A549 treated with CpdA at 1 μM for 4 hours (cell line): ENCODE data around the gene NUDT7. TPM values are rescaled to one million over a fixed set of nuclear protein-coding genes. Genes with fewer than 3 reads are reported as not detected.

Experiments
- total RNA-seq: library from RNA; stranded (reverse); fragments of 200-300 nt; extraction: Qiagen RNA extraction; gene quantifications from 5 replicates; pipeline ENCODE4 v1.2.3, GENCODE V29; 2022; ENCODE audit warnings: low read depth

Gene NUDT7
- total RNA-seq, result 5.0 to 6.0 TPM (median 5.5 TPM) in 5 replicates

GRCh38 chr16:77722309-77723107, at the start of gene NUDT7:
TSS of gene NUDT7 (plus strand) at chr16:77722514. CDS start at chr16:77722583, 69 bp downstream.

GRCh38 chr16:77788181-77789084, 66.1 kb downstream of the NUDT7 start, which contains the start of gene VAT1L:
TSS of gene VAT1L (plus strand) at chr16:77788564. CDS start at chr16:77788683, 119 bp downstream.

Other genes starting within 250 kb of the NUDT7 start
- 0.01 to 0.05 TPM in 2 of 5 replicates, not detected in the others for gene VAT1L, start 66.0 kb downstream of the NUDT7 start, total RNA-seq